ENCODE results near the gene NBPF8.
"Not testable (repeated sequence)": the region's sequence is repeated elsewhere in the genome, so short reads cannot be mapped to it uniquely, and the experiment has no call there.

NBPF8 gene

GRCh38 chr1:120388597-120389126, 26.2 kb upstream of the NBPF8 start:
- H3K36me3 ChIP-seq (replicated peaks in 1 of 2; ENCODE audit: control insufficient read depth in 2 of 2, insufficient read depth in 2 of 2, low read length in 2 of 2); H3K9me3 ChIP-seq (replicated peaks in 1 of 2; ENCODE audit: control insufficient read depth in 2 of 2, insufficient read depth in 1 of 2, low read depth in 1 of 2, low read length in 2 of 2); H3K18ac ChIP-seq (ENCODE audit: low read length); H2AFZ ChIP-seq (ENCODE audit: low read length); H2AK5ac ChIP-seq (ENCODE audit: low read depth, low read length); H4K91ac ChIP-seq (ENCODE audit: low read depth, low read length, poor library complexity); H2BK15ac ChIP-seq (ENCODE audit: low read length); H3K4me3 ChIP-seq (ENCODE audit: low read length in 2 of 2); H3K9ac ChIP-seq (ENCODE audit: low read depth, low read length, poor library complexity); H3K4me2 ChIP-seq (ENCODE audit: insufficient read depth, low read length, poor library complexity, severe bottlenecking); H3K23ac ChIP-seq (ENCODE audit: low read depth, low read length, poor library complexity); H3K4ac ChIP-seq (ENCODE audit: low read length); H2BK12ac ChIP-seq (ENCODE audit: low read length); H3K27me3 ChIP-seq (ENCODE audit: control insufficient read depth in 3 of 3, insufficient read depth in 3 of 3, low read depth in 1 of 3, low read length in 3 of 3); H3K27ac ChIP-seq (replicated peaks; ENCODE audit: low read length); H3K4me1 ChIP-seq (ENCODE audit: control insufficient read depth in 2 of 2, insufficient read depth in 1 of 2, low read depth in 1 of 2, low read length in 2 of 2); H4K8ac ChIP-seq (ENCODE audit: low read depth, low read length); H3K79me1 ChIP-seq (ENCODE audit: low read depth, low read length); H3K14ac ChIP-seq (ENCODE audit: low read length); H2BK120ac ChIP-seq (ENCODE audit: low read depth, low read length); H2BK5ac ChIP-seq (ENCODE audit: low read length): not testable (repeated sequence)
- DNase-seq (ENCODE audit: low spot score): peak; percentile 4
- no CpG with 5 or more reads among the region's 29 CpGs for WGBS, 2 donors (ENCODE audit: extremely low coverage in 2 of 2, insufficient read length in 2 of 2, insufficient replicate concordance in 1 of 2)

GRCh38 chr1:120391365-120391764, 23.5 kb upstream of the NBPF8 start:
- H3K4me3 ChIP-seq (ENCODE audit: low read length in 2 of 2); H3K9ac ChIP-seq (ENCODE audit: low read depth, low read length, poor library complexity); H2BK15ac ChIP-seq (ENCODE audit: low read length); DNase-seq (ENCODE audit: low spot score); H2BK120ac ChIP-seq (ENCODE audit: low read depth, low read length); H3K4me2 ChIP-seq (ENCODE audit: insufficient read depth, low read length, poor library complexity, severe bottlenecking); H4K91ac ChIP-seq (ENCODE audit: low read depth, low read length, poor library complexity); H4K8ac ChIP-seq (ENCODE audit: low read depth, low read length); H3K9me3 ChIP-seq (replicated peaks in 1 of 2; ENCODE audit: control insufficient read depth in 2 of 2, insufficient read depth in 1 of 2, low read depth in 1 of 2, low read length in 2 of 2); H3K27me3 ChIP-seq (ENCODE audit: control insufficient read depth in 3 of 3, insufficient read depth in 3 of 3, low read depth in 1 of 3, low read length in 3 of 3); H3K27ac ChIP-seq (replicated peaks; ENCODE audit: low read length); H3K4ac ChIP-seq (ENCODE audit: low read length); H2AFZ ChIP-seq (ENCODE audit: low read length); H2BK12ac ChIP-seq (ENCODE audit: low read length); H3K14ac ChIP-seq (ENCODE audit: low read length); H3K18ac ChIP-seq (ENCODE audit: low read length); H3K4me1 ChIP-seq (ENCODE audit: control insufficient read depth in 2 of 2, insufficient read depth in 1 of 2, low read depth in 1 of 2, low read length in 2 of 2); H3K79me1 ChIP-seq (ENCODE audit: low read depth, low read length); H2AK5ac ChIP-seq (ENCODE audit: low read depth, low read length); H3K36me3 ChIP-seq (replicated peaks in 1 of 2; ENCODE audit: control insufficient read depth in 2 of 2, insufficient read depth in 2 of 2, low read length in 2 of 2); H2BK5ac ChIP-seq (ENCODE audit: low read length); H3K23ac ChIP-seq (ENCODE audit: low read depth, low read length, poor library complexity): not testable (repeated sequence)
- WGBS, 2 donors (ENCODE audit: extremely low coverage in 2 of 2, insufficient read length in 2 of 2, insufficient replicate concordance in 1 of 2): no CpG with 5 or more reads among the region's 4 CpGs

GRCh38 chr1:120393316-120394232, 21.3 kb upstream of the NBPF8 start:
- H3K14ac ChIP-seq (ENCODE audit: low read length); H2BK12ac ChIP-seq (ENCODE audit: low read length); H3K79me1 ChIP-seq (ENCODE audit: low read depth, low read length); H3K23ac ChIP-seq (ENCODE audit: low read depth, low read length, poor library complexity); H3K18ac ChIP-seq (ENCODE audit: low read length); H3K4me3 ChIP-seq (ENCODE audit: low read length in 2 of 2); H2BK120ac ChIP-seq (ENCODE audit: low read depth, low read length); H3K27me3 ChIP-seq (ENCODE audit: control insufficient read depth in 3 of 3, insufficient read depth in 3 of 3, low read depth in 1 of 3, low read length in 3 of 3); H3K9me3 ChIP-seq (replicated peaks in 1 of 2; ENCODE audit: control insufficient read depth in 2 of 2, insufficient read depth in 1 of 2, low read depth in 1 of 2, low read length in 2 of 2); H3K27ac ChIP-seq (replicated peaks; ENCODE audit: low read length); H3K4me1 ChIP-seq (ENCODE audit: control insufficient read depth in 2 of 2, insufficient read depth in 1 of 2, low read depth in 1 of 2, low read length in 2 of 2); H4K91ac ChIP-seq (ENCODE audit: low read depth, low read length, poor library complexity); H2BK5ac ChIP-seq (ENCODE audit: low read length); H3K4me2 ChIP-seq (ENCODE audit: insufficient read depth, low read length, poor library complexity, severe bottlenecking); H2AFZ ChIP-seq (ENCODE audit: low read length); H2AK5ac ChIP-seq (ENCODE audit: low read depth, low read length); H3K36me3 ChIP-seq (replicated peaks in 1 of 2; ENCODE audit: control insufficient read depth in 2 of 2, insufficient read depth in 2 of 2, low read length in 2 of 2); H4K8ac ChIP-seq (ENCODE audit: low read depth, low read length); H3K4ac ChIP-seq (ENCODE audit: low read length); H3K9ac ChIP-seq (ENCODE audit: low read depth, low read length, poor library complexity); H2BK15ac ChIP-seq (ENCODE audit: low read length); DNase-seq (ENCODE audit: low spot score): not testable (repeated sequence)
- no CpG with 5 or more reads among the region's 13 CpGs for WGBS, 2 donors (ENCODE audit: extremely low coverage in 2 of 2, insufficient read length in 2 of 2, insufficient replicate concordance in 1 of 2)

DNA sequence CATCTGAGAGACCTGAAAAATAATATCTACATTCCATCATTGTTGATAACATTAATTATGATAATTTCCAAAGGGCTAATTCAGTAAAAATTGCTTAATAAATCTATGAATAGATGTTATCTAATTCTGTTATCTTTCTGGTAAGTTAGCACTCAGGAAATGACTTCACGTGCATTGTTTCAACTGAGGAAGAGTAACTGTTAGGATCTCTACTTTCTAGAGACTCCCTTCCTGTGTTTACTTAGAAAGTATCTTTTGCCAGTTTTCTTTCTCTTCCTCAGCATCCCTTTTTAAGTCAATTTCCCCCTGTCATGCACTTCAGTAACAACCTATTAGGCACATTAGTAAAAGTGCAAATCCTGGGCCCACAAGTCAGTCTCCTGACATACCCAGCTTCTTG, 9.5 kb upstream of the NBPF8 start:
- not testable (repeated sequence) for H3K23ac ChIP-seq (ENCODE audit: low read depth, low read length, poor library complexity); H3K27ac ChIP-seq (replicated peaks; ENCODE audit: low read length); H3K36me3 ChIP-seq (replicated peaks in 1 of 2; ENCODE audit: control insufficient read depth in 2 of 2, insufficient read depth in 2 of 2, low read length in 2 of 2); H3K4me2 ChIP-seq (ENCODE audit: insufficient read depth, low read length, poor library complexity, severe bottlenecking); H3K4ac ChIP-seq (ENCODE audit: low read length); H3K27me3 ChIP-seq (ENCODE audit: control insufficient read depth in 3 of 3, insufficient read depth in 3 of 3, low read depth in 1 of 3, low read length in 3 of 3); DNase-seq (ENCODE audit: low spot score); H3K4me3 ChIP-seq (ENCODE audit: low read length in 2 of 2); H2BK15ac ChIP-seq (ENCODE audit: low read length); H2BK5ac ChIP-seq (ENCODE audit: low read length); H4K91ac ChIP-seq (ENCODE audit: low read depth, low read length, poor library complexity); H3K79me1 ChIP-seq (ENCODE audit: low read depth, low read length); H2BK120ac ChIP-seq (ENCODE audit: low read depth, low read length); H3K9ac ChIP-seq (ENCODE audit: low read depth, low read length, poor library complexity); H3K18ac ChIP-seq (ENCODE audit: low read length); H2AK5ac ChIP-seq (ENCODE audit: low read depth, low read length); H3K9me3 ChIP-seq (replicated peaks in 1 of 2; ENCODE audit: control insufficient read depth in 2 of 2, insufficient read depth in 1 of 2, low read depth in 1 of 2, low read length in 2 of 2); H2AFZ ChIP-seq (ENCODE audit: low read length); H2BK12ac ChIP-seq (ENCODE audit: low read length); H3K4me1 ChIP-seq (ENCODE audit: control insufficient read depth in 2 of 2, insufficient read depth in 1 of 2, low read depth in 1 of 2, low read length in 2 of 2); H4K8ac ChIP-seq (ENCODE audit: low read depth, low read length); H3K14ac ChIP-seq (ENCODE audit: low read length)
- no CpG with 5 or more reads among the region's 1 CpG for WGBS, 2 donors (ENCODE audit: extremely low coverage in 2 of 2, insufficient read length in 2 of 2, insufficient replicate concordance in 1 of 2)
